DND-41 (cell line): ENCODE data around the gene KCNIP1.

Experiments
- ATAC-seq: fragments of 200-7000 bp; cut with Tn5 transposase; 3 replicates; pipeline ENCODE4 v1.9.1; 2021; ENCODE audit warnings: low read depth; ENCODE audit not compliant: insufficient read depth
- DNase-seq: peaks from one replicate; pipeline ENCODE4 v3.0.0-alpha.2; 2020
- H2AFZ ChIP-seq: 2 replicates; pipeline ENCODE4 v1.6.0; 2012; ENCODE audit warnings: low read depth, low read length
- H3K27ac ChIP-seq: 2 replicates; pipeline ENCODE4 v1.5.1; 2012; ENCODE audit warnings: low read length, inconsistent platforms
- H3K27me3 ChIP-seq: fragments of 200-600 bp; sonication (generic); 2 replicates; pipeline ENCODE4 v1.6.0; 2012; ENCODE audit warnings: low read length, mild to moderate bottlenecking, inconsistent platforms; ENCODE audit not compliant: insufficient read depth, poor library complexity
- H3K36me3 ChIP-seq: 2 replicates; pipeline ENCODE4 v1.5.1; 2012; ENCODE audit warnings: low read length, inconsistent platforms; ENCODE audit not compliant: insufficient read depth
- H3K4me1 ChIP-seq: 2 replicates; pipeline ENCODE4 v1.5.1; 2012; ENCODE audit warnings: mild to moderate bottlenecking, low read length; ENCODE audit not compliant: insufficient read depth
- H3K4me2 ChIP-seq: 2 replicates; pipeline ENCODE4 v1.6.0; 2012; ENCODE audit warnings: mild to moderate bottlenecking, moderate library complexity, low read length, inconsistent platforms; ENCODE audit not compliant: insufficient read depth
- H3K4me3 ChIP-seq, 2 experiments: fragments of 200-600 bp in 1 of 2; shearing (Covaris generic) in 1 of 2; 2 replicates each; pipeline ENCODE4 v1.5.1; 2012 to 2016; ENCODE audit warnings: inconsistent platforms in 2 of 2, low read length in 2 of 2, mild to moderate bottlenecking in 2 of 2, low read depth in 1 of 2, moderate library complexity in 1 of 2
- H3K79me2 ChIP-seq: 2 replicates; pipeline ENCODE4 v1.6.0; 2012; ENCODE audit warnings: low read length, inconsistent platforms; ENCODE audit not compliant: insufficient read depth
- H3K9ac ChIP-seq: 2 replicates; pipeline ENCODE4 v1.6.0; 2012; ENCODE audit warnings: low read depth, mild to moderate bottlenecking, inconsistent platforms, low read length, moderate library complexity
- H3K9me3 ChIP-seq: 2 replicates; pipeline ENCODE4 v1.5.1; 2012; ENCODE audit warnings: low read length, moderate library complexity, mild to moderate bottlenecking, inconsistent platforms; ENCODE audit not compliant: insufficient read depth, severe bottlenecking
- H4K20me1 ChIP-seq: 2 replicates; pipeline ENCODE4 v1.6.0; 2012; ENCODE audit warnings: low read length; ENCODE audit not compliant: insufficient read depth
- CTCF ChIP-seq: IDR thresholded peaks from 2 replicates; pipeline ENCODE4 v1.5.1; 2012; ENCODE audit warnings: borderline replicate concordance, low read length, moderate library complexity, mild to moderate bottlenecking; ENCODE audit not compliant: poor library complexity, severe bottlenecking; ENCODE audit errors: extremely low read depth
- EZH2 ChIP-seq: IDR thresholded peaks from 3 replicates; pipeline ENCODE4 v1.6.1; 2012; ENCODE audit warnings: borderline replicate concordance, low read depth, mild to moderate bottlenecking, moderate library complexity, low read length, inconsistent platforms; ENCODE audit not compliant: severe bottlenecking

The KCNIP1 gene

GRCh38 chr5:170466553-170466952 is 37.3 kb upstream of the KCNIP1 start:
- Histone ChIP-seq H4K20me1 (no peaks in the 10 kb centered on the region), H3K4me2 (no peak overlapping the region), H3K4me1 (no peaks in the 10 kb centered on the region), H2AFZ (no peak overlapping the region), H3K9me3 (no peaks in the 10 kb centered on the region), H3K79me2 (no peaks in the 10 kb centered on the region), H3K27ac (no peak overlapping the region), H3K4me3 (no peak overlapping the region), H3K27me3 (peaks cover 4% of the 10 kb centered on the region), H3K9ac (no peak overlapping the region), H3K36me3 (no peaks in the 10 kb centered on the region)
- TF ChIP-seq EZH2 = no peak
- no peak for TF ChIP-seq CTCF
- ATAC-seq (no peak), DNase-seq (no peak)

GRCh38 chr5:170466988-170467707 is 36.7 kb upstream of the KCNIP1 start:
- H3K4me2 ChIP-seq = no peak overlapping the region
- no peaks in the 10 kb centered on the region for H3K79me2 ChIP-seq
- DNase-seq (no peak), ATAC-seq (no peak)
- H3K4me3 ChIP-seq = no peak overlapping the region
- no peak overlapping the region for H2AFZ ChIP-seq
- no peaks in the 10 kb centered on the region for H3K4me1 ChIP-seq
- H3K27me3 ChIP-seq = peaks cover 4% of the 10 kb centered on the region
- no peaks in the 10 kb centered on the region for H3K36me3 ChIP-seq
- H4K20me1 ChIP-seq = no peaks in the 10 kb centered on the region
- no peaks in the 10 kb centered on the region for H3K9me3 ChIP-seq
- no peak overlapping the region for H3K9ac ChIP-seq
- no peak for TF ChIP-seq CTCF
- no peak for TF ChIP-seq EZH2
- no peak overlapping the region for H3K27ac ChIP-seq

- Histone ChIP-seq H3K9ac (no peak overlapping the region), H3K4me3 (no peak overlapping the region), H3K27ac (no peak overlapping the region), H3K9me3 (no peaks in the 10 kb centered on the region), H2AFZ (no peak overlapping the region), H3K27me3 (peaks cover 4% of the 10 kb centered on the region), H3K4me2 (no peak overlapping the region), H3K4me1 (no peaks in the 10 kb centered on the region), H3K79me2 (no peaks in the 10 kb centered on the region), H3K36me3 (no peaks in the 10 kb centered on the region), H4K20me1 (no peaks in the 10 kb centered on the region)
- ATAC-seq = no peak
- DNase-seq = no peak
- no peak for TF ChIP-seq CTCF
- TF ChIP-seq EZH2 = no peak
These were observed 35.1 kb upstream of the KCNIP1 start for GRCh38 chr5:170468633-170469285.
